Measurements from ENCODE around the gene WNT2.
A peak's percentile ranks its signal among the peaks of the same experiment; 100 is the strongest.

Gene WNT2

DNA sequence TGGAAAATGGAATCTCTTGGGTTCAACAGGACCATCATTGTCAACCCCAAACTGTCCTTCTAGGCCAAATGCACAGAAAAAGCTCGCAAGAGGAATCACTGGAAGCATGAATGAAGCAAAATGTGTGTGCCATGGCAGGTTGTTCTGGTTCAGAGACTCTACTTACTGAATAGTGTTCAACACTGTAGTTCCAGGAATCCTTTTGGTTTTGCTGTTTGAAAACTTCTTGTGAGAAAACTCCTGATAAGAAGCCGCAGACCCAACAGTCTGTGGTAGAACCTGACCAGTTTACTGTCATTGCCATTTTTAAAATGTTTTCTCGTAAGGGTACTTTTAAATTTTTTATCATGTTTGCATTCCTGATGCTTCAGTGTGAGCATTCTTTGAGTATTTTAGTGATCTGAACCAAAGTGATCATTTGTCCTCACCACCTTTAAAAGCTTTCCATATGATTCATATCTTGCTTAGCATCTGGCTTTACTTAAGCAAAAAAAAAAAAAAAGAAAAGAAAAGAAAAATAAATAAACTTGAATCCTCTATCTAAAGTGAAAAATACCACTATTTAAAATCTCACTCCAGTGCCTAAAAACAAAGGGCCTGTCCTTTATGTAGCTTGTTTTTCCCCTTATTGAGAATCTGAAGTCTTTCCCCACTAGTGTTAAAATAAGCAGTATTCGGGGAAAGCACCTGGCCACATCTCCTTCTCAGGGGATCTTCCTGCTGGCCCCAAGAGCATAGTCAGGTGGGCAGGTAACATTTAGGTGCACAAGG is 92.4 kb downstream of the WNT2 start:
- DNase-seq (ENCODE audit: insufficient read length, low spot score) (no peak), FAIRE-seq (no peak)
- TF ChIP-seq POLR2AphosphoS5 (IDR thresholded peaks at IDR 0.05; ENCODE audit: low read depth, low read length) (no peak), POLR2A (IDR thresholded peaks at IDR 0.05; ENCODE audit: low read depth, low read length) (no peak), PAX5 (IDR thresholded peaks at IDR 0.05; ENCODE audit: insufficient read depth, low read length, severe bottlenecking) (no peak)

DNA sequence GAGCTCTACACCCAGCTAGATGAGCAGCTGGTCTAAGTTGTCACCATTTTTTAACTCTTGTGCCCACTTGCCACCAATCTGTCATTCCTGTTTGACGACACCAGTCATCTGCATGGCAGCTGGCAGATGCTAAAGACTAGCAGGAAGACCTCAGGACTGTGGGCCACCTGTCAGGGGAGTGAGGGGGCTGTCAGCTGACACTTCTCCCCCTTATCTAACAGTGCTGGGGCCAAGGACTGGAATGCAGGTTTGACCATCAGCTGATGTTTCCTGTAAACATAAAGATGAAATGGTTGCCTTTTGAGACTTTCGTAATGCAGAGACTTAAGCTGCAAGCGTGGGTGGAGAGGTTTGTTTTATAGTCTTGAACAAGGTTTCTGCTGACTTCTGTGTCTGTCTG is 93.5 kb downstream of the WNT2 start:
- DNase-seq (ENCODE audit: insufficient read length, low spot score) (no peak), FAIRE-seq (no peak)
- TF ChIP-seq PAX5 (IDR thresholded peaks at IDR 0.05; ENCODE audit: insufficient read depth, low read length, severe bottlenecking): no peak
- TF ChIP-seq TAF1 (IDR thresholded peaks at IDR 0.05; ENCODE audit: low read depth, low read length): no peak
- no peak for TF ChIP-seq POU2F2 (IDR thresholded peaks at IDR 0.05; ENCODE audit: low read depth, low read length)
- TF ChIP-seq SPI1 (IDR thresholded peaks at IDR 0.05; ENCODE audit: low read depth, low read length): no peak
- TF ChIP-seq POLR2AphosphoS5 (IDR thresholded peaks at IDR 0.05; ENCODE audit: low read depth, low read length): peak; percentile 22; the same call in 1 of the 2 replicates
- 0 out of 2 replicates have a peak, but pooled peaks have one; percentile 38 for TF ChIP-seq POLR2A (IDR thresholded peaks at IDR 0.05; ENCODE audit: low read depth, low read length)

DNA sequence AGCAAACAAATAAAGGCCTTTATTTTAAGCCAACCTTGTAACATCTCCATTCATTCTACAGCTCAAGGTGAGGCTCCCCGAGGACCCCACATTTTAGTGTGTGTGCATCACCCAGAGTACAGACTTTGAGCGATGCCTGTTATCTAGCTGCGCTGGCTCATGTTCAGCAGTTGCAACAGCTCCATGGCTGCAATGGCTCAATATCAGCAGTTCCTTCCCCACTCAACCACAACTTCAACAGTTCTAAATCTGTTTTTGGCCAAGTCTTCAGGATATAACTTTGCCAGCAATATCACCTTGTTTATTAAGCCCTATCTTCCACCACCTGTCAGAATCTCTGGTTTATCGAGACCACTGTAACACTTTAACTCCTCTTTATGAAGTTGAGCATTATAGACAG is 95.8 kb downstream of the WNT2 start:
- no peak for TF ChIP-seq POU2F2 (IDR thresholded peaks at IDR 0.05; ENCODE audit: low read depth, low read length)
- no peak for TF ChIP-seq POLR2AphosphoS5 (IDR thresholded peaks at IDR 0.05; ENCODE audit: low read depth, low read length)
- no peak for TF ChIP-seq TAF1 (IDR thresholded peaks at IDR 0.05; ENCODE audit: low read depth, low read length)
- FAIRE-seq (no peak), DNase-seq (ENCODE audit: insufficient read length, low spot score) (no peak)

DNA sequence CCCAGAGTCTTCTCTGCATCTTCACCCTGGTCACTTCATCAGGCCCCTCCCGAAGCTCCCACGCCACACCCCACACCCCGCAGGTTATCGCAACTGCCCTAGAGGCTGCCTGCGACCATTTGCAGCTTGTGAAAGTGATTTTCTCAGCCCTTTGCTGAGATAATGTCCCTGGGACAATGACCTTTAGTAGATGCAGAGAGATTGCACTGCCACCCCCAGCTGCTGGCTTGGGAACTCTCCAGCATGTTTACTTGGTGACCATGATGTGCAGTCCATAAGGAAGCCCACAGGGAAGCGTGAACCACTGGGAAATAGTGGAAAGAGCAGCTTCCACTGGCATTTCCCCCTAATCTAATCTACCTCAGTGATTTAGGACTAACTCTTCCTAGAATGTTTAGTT is 97.3 kb downstream of the WNT2 start:
- no peak for DNase-seq (ENCODE audit: insufficient read length, low spot score)
- FAIRE-seq: no peak

More for the DNA sequence above, 97.3 kb downstream of the WNT2 start:
- TF ChIP-seq SPI1 (IDR thresholded peaks at IDR 0.05; ENCODE audit: low read depth, low read length) (no peak), POLR2A (IDR thresholded peaks at IDR 0.05; ENCODE audit: low read depth, low read length) (no peak), TAF1 (IDR thresholded peaks at IDR 0.05; ENCODE audit: low read depth, low read length) (no peak), POLR2AphosphoS5 (IDR thresholded peaks at IDR 0.05; ENCODE audit: low read depth, low read length) (no peak), PAX5 (IDR thresholded peaks at IDR 0.05; ENCODE audit: insufficient read depth, low read length, severe bottlenecking) (no peak), POU2F2 (IDR thresholded peaks at IDR 0.05; ENCODE audit: low read depth, low read length) (no peak)
